Measurements from ENCODE around the gene LNPEP.

LNPEP gene

DNA sequence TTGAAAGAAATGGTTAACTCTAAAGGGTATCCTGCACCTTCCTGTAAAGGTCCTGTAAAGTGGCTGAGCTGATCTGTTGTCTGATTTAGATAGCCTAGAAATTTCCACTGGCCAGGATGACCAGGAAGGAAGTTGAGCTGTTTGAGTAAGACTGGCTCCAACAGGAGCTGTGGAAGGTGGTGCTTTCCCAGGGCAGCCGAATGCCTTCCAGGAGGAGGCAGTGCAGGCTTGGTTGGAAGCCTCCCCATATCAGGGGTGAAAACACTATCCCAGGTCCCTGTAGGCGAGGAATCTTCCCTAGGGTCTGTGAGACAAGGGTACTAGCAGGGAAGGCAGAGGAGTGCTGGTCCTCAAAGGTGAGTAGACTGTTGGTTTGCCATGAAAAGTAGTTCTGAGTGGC, 108.2 kb downstream of the LNPEP start:
- Histone ChIP-seq H3K36me3 (ENCODE audit: insufficient read depth, low read length) (no peaks in the 10 kb centered on the region), H3K9ac (ENCODE audit: low read depth, low read length) (no peak overlapping the region), H3K4me2 (ENCODE audit: low read length) (no peak overlapping the region), H3K27me3 (ENCODE audit: control insufficient read depth, insufficient read depth, low read length) (peaks cover 7% of the 10 kb centered on the region), H3K4me1 (ENCODE audit: control insufficient read depth, insufficient read depth, low read length) (no peaks in the 10 kb centered on the region), H3K4me3 (ENCODE audit: low read length) (no peak overlapping the region), H3K9me3 (replicated peaks; ENCODE audit: low read length) (no peaks in the 10 kb centered on the region)

DNA sequence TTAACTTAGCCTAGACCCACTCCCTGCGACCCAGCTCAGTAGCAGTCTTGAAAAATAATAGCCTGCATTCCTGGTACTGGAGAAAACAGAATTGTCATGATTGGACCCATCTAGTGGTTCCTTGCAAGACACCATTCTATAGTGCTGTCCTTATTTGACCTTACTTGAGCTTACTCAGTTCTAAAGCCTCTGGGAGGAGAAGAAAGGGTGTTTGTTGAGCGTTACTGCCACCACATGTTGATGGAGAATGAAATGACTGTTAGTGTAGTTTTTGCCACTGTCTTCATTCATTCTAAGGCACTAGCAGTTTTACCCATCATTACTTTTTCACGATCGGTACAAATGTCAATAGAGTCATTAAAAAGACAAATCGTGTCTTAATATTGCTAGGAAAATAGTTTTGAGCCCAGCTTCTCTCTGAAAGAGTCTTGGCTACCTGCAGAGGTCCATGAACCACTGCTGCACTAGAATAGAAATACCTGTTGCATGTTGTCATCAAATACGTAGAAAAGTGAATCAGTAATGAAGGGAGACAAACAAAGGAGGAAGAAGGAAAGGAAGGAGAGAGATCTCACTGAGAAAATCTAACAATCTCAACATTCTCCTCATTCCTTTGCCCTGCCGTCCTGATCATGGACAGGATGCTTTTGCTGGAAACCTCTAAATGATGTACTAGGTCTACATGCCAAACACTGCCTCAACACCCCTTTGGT, 110.5 kb downstream of the LNPEP start:
- Histone ChIP-seq H3K27me3 (ENCODE audit: control insufficient read depth, insufficient read depth, low read length) (peaks cover 20% of the 10 kb centered on the region), H3K4me3 (ENCODE audit: low read length) (no peak overlapping the region), H3K9me3 (replicated peaks; ENCODE audit: low read length) (no peaks in the 10 kb centered on the region), H3K4me1 (ENCODE audit: control insufficient read depth, insufficient read depth, low read length) (no peaks in the 10 kb centered on the region), H3K4me2 (ENCODE audit: low read length) (no peak overlapping the region), H3K9ac (ENCODE audit: low read depth, low read length) (no peak overlapping the region), H3K36me3 (ENCODE audit: insufficient read depth, low read length) (no peaks in the 10 kb centered on the region)

DNA sequence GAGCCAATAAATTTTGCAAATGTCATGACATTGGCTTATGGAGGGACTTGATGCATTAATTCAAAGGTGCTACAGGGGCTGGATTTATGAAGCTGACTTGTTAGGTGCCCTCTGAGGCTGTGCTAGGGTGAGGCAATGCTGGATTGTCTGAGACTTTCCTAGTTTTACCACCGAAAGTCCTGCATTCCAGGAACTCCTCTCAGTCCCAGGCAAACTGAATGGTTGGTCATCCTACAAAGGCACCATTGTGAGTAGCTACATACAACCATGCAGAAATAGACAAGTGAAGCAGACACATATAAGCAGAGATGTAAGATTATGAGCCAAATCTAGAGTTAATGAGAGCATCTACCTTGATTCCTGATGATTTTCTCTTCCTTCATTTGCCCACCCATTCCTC, 111.2 kb downstream of the LNPEP start:
- Histone ChIP-seq H3K36me3 (ENCODE audit: insufficient read depth, low read length) (no peaks in the 10 kb centered on the region), H3K4me3 (ENCODE audit: low read length) (no peak overlapping the region), H3K4me1 (ENCODE audit: control insufficient read depth, insufficient read depth, low read length) (no peaks in the 10 kb centered on the region), H3K9ac (ENCODE audit: low read depth, low read length) (no peak overlapping the region), H3K4me2 (ENCODE audit: low read length) (no peak overlapping the region), H3K27me3 (ENCODE audit: control insufficient read depth, insufficient read depth, low read length) (peaks cover 20% of the 10 kb centered on the region), H3K9me3 (replicated peaks; ENCODE audit: low read length) (no peaks in the 10 kb centered on the region)

DNA sequence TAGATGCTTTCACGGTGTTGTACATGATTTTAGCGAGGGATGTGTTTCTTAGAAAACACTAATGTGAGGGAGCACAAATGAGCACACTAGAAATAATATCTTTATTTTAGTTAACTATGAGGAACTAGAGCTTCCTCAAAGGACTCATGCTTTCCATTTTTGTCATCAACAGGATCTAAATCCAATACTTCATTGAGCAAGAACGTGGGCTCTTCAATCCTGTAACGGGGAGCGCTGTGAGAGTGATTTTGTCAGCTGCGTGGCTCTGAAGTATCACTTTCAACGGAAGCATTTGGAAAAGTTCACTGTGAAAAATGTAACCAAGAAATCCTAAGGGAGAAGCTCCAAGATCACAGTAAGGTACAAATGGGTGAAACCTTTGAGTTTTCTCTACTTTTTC, 113.3 kb downstream of the LNPEP start:
- Histone ChIP-seq H3K9me3 (replicated peaks; ENCODE audit: low read length) (no peaks in the 10 kb centered on the region), H3K27me3 (ENCODE audit: control insufficient read depth, insufficient read depth, low read length) (peaks cover 25% of the 10 kb centered on the region), H3K4me2 (ENCODE audit: low read length) (no peak overlapping the region), H3K9ac (ENCODE audit: low read depth, low read length) (no peak overlapping the region), H3K4me1 (ENCODE audit: control insufficient read depth, insufficient read depth, low read length) (no peaks in the 10 kb centered on the region), H3K4me3 (ENCODE audit: low read length) (no peak overlapping the region), H3K36me3 (ENCODE audit: insufficient read depth, low read length) (no peaks in the 10 kb centered on the region)

DNA sequence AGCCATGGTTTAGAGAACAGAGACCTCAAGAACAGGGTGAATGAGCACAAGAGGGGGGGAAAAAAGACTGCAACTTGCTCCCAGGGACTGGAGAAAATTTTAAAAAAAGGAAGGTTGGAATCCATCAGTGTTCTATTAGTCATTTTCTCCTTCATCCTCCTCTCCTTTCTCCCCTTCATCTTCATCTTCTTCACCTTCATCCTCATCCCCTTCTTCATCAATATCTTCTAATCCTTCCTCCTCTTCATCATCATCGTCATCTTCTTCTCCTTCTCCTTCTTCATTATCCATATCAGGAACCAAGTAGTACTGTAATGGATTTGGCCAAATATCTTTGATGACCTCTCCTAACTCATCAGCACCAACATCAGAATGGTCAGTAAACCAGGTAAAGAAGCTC, 120.4 kb downstream of the LNPEP start:
- Histone ChIP-seq H3K27me3 (ENCODE audit: control insufficient read depth, insufficient read depth, low read length) (peaks cover 11% of the 10 kb centered on the region), H3K9me3 (replicated peaks; ENCODE audit: low read length) (no peaks in the 10 kb centered on the region), H3K4me2 (ENCODE audit: low read length) (no peak overlapping the region), H3K4me3 (ENCODE audit: low read length) (no peak overlapping the region), H3K36me3 (ENCODE audit: insufficient read depth, low read length) (no peaks in the 10 kb centered on the region), H3K4me1 (ENCODE audit: control insufficient read depth, insufficient read depth, low read length) (no peaks in the 10 kb centered on the region), H3K9ac (ENCODE audit: low read depth, low read length) (no peak overlapping the region)

DNA sequence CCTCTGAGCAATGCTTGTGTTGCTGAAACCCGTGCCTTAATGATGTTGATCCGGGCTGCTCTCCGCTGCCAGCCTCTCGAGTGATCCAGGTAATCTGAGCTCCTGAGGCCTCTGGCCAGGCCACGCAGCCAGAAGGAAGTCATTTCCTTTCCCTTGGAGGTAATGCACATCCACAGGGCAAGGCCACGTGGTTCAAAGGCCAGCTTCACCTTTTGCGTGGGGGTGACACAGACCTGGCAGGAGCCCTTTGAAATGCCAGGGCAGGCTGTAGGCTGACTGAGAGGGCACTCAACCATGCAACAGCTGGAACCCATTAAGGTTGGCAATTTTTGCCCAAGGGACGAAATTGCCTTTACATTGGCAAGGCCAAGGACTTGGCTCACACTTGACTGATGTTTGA, 126.2 kb downstream of the LNPEP start:
- Histone ChIP-seq H3K27me3 (ENCODE audit: control insufficient read depth, insufficient read depth, low read length) (peaks cover 2% of the 10 kb centered on the region), H3K4me2 (ENCODE audit: low read length) (no peak overlapping the region), H3K36me3 (ENCODE audit: insufficient read depth, low read length) (no peaks in the 10 kb centered on the region), H3K9me3 (replicated peaks; ENCODE audit: low read length) (no peaks in the 10 kb centered on the region), H3K4me1 (ENCODE audit: control insufficient read depth, insufficient read depth, low read length) (no peaks in the 10 kb centered on the region), H3K9ac (ENCODE audit: low read depth, low read length) (no peak overlapping the region), H3K4me3 (ENCODE audit: low read length) (no peak overlapping the region)

DNA sequence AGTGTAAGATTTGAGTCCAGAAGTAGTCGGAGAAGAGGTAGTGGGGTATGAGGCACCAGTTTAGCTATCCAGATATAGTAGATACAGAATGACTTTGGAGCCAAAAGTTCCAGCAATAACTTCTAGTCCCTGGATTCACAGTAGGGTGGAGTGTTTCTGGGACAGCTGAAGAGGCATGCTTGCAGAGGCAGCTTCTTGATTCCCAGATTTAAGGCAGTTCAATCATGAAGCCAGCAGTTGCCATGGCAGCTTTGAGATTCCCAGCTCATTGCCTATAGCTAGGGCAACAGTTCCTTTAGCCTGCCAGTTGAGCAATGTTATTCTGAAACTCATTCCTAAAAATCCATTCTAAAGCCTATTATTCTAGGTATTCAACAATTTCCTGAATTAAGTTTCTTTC, 127.4 kb downstream of the LNPEP start:
- H3K4me3 ChIP-seq (ENCODE audit: low read length), result no peak overlapping the region
- H3K27me3 ChIP-seq (ENCODE audit: control insufficient read depth, insufficient read depth, low read length), result no peaks in the 10 kb centered on the region

DNA sequence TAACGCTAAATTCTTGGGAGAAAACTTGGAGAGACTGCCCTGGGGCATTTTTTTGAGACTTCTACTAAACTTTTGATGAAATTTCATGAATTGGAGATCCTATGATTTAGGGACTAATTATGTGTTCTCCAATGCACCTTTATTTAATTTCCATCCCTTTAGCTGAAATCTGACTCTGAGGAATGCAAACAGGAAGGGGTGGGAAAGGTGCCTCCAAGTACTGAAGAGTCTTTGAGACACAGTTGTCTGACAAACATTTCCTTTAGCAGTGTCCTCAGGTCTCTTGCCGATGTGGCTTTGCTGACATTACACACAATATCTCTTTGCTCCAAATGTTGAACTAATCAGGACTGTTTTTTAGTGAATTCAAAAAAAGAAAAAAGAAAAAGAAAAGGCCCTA, 129.6 kb downstream of the LNPEP start:
- Histone ChIP-seq H3K4me1 (ENCODE audit: control insufficient read depth, insufficient read depth, low read length) (no peaks in the 10 kb centered on the region), H3K9me3 (replicated peaks; ENCODE audit: low read length) (no peaks in the 10 kb centered on the region), H3K27me3 (ENCODE audit: control insufficient read depth, insufficient read depth, low read length) (no peaks in the 10 kb centered on the region), H3K4me3 (ENCODE audit: low read length) (no peak overlapping the region), H3K9ac (ENCODE audit: low read depth, low read length) (no peak overlapping the region), H3K4me2 (ENCODE audit: low read length) (no peak overlapping the region), H3K36me3 (ENCODE audit: insufficient read depth, low read length) (no peaks in the 10 kb centered on the region)

More for the DNA sequence above, 127.4 kb downstream of the LNPEP start:
- H3K4me2 ChIP-seq (ENCODE audit: low read length), result no peak overlapping the region
- no peaks in the 10 kb centered on the region for H3K9me3 ChIP-seq (replicated peaks; ENCODE audit: low read length)
- no peaks in the 10 kb centered on the region for H3K4me1 ChIP-seq (ENCODE audit: control insufficient read depth, insufficient read depth, low read length)
- H3K36me3 ChIP-seq (ENCODE audit: insufficient read depth, low read length), result no peaks in the 10 kb centered on the region
- H3K9ac ChIP-seq (ENCODE audit: low read depth, low read length), result no peak overlapping the region

DNA sequence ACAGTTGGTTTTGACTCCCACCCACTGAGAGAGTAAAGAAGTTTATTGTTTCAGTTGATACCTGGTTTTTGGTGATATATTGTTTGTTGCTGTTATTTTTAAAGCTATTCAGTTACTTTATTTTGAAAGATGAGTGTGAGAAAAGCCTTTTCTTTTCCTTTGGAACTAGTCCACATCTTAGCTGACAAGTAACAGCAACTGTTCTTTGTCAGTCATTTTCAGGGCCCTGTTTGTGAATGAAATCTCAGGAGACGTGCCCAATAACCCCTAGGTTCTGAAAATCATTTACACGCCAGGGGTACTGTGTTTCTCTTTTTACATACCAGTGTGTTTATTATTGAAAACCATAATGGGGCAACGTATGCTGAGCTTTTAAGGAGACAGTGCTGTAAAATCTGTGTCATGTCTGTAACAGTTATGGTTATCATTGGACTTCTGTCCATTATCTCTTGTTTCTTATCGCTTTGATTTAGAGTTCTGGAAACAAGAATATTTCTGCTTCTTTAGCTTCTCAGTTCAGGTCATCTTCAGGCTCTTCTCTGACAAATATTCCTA, 131.5 kb downstream of the LNPEP start:
- Histone ChIP-seq H3K4me1 (ENCODE audit: control insufficient read depth, insufficient read depth, low read length) (peaks cover 5% of the 10 kb centered on the region), H3K9ac (ENCODE audit: low read depth, low read length) (no peak overlapping the region), H3K27me3 (ENCODE audit: control insufficient read depth, insufficient read depth, low read length) (no peaks in the 10 kb centered on the region), H3K4me2 (ENCODE audit: low read length) (no peak overlapping the region), H3K36me3 (ENCODE audit: insufficient read depth, low read length) (no peaks in the 10 kb centered on the region), H3K9me3 (replicated peaks; ENCODE audit: low read length) (no peaks in the 10 kb centered on the region), H3K4me3 (ENCODE audit: low read length) (no peak overlapping the region)

DNA sequence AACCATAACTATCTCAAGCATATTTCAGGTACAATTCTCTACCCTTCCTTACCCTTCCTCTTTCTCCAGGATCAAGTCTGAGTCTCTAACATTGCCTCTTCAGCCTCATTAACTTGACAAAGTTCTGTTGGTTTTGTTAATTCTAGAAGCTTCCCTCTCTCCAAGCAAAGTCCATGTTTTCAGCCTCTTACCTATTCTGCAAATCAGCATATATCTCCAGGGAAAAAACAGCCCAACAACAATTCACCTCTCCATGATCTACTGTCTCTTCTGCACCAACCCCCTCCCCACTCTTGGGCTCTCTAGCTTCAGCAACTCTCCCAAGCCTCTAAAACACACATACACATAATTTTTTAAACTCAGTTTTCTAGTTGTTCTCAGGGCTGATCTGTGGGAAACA, 134.4 kb downstream of the LNPEP start:
- Histone ChIP-seq H3K9me3 (replicated peaks; ENCODE audit: low read length) (no peaks in the 10 kb centered on the region), H3K36me3 (ENCODE audit: insufficient read depth, low read length) (no peaks in the 10 kb centered on the region), H3K4me2 (ENCODE audit: low read length) (no peak overlapping the region), H3K9ac (ENCODE audit: low read depth, low read length) (no peak overlapping the region), H3K4me3 (ENCODE audit: low read length) (no peak overlapping the region), H3K27me3 (ENCODE audit: control insufficient read depth, insufficient read depth, low read length) (no peaks in the 10 kb centered on the region), H3K4me1 (ENCODE audit: control insufficient read depth, insufficient read depth, low read length) (peaks cover 5% of the 10 kb centered on the region)

DNA sequence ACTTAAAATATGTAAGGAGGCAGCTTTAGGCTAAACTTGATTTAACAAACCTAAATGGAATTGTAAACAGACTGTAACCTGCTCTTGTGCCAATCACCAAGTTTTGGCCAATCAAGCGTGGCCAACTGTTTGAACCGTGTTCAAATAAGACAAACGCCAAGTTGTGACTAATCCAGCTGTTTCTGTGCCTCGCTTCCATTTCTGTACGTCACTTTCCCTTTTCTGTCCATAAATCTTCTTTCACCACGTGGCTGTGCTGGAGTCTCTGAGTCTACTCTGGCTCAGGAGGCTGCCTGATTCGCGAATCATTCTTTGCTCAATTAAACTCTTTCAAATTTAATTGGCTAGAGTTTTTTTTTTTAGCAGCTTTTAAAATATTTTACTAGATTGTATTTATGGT, 135.2 kb downstream of the LNPEP start:
- no peak overlapping the region for H3K9ac ChIP-seq (ENCODE audit: low read depth, low read length)
- H3K9me3 ChIP-seq (replicated peaks; ENCODE audit: low read length), result no peaks in the 10 kb centered on the region
- H3K4me1 ChIP-seq (ENCODE audit: control insufficient read depth, insufficient read depth, low read length), result peaks cover 5% of the 10 kb centered on the region
- H3K27me3 ChIP-seq (ENCODE audit: control insufficient read depth, insufficient read depth, low read length), result no peaks in the 10 kb centered on the region
- peak overlapping the region; percentile 39 for H3K4me2 ChIP-seq (ENCODE audit: low read length)
- H3K4me3 ChIP-seq (ENCODE audit: low read length), result no peak overlapping the region
- no peaks in the 10 kb centered on the region for H3K36me3 ChIP-seq (ENCODE audit: insufficient read depth, low read length)

DNA sequence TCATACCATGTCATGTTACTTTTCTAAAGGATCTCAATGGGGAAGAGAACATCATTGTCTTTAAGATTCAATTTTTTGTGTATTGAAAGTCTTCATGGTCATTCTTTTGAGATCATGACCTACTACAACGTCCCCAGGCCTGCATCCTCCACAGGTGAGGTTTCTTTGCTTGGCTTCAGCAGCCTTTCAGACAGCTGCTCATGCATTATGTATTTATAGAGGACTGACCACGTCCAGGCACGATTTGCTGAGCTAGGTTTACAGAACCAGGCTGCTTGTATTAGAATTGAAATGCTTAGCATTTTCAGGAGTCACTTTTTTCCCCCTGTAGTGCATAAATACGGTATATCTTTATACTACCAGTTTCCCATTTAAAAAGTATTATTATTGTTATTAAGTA, 136.1 kb downstream of the LNPEP start:
- H3K9me3 ChIP-seq (replicated peaks; ENCODE audit: low read length), result no peaks in the 10 kb centered on the region
- no peaks in the 10 kb centered on the region for H3K27me3 ChIP-seq (ENCODE audit: control insufficient read depth, insufficient read depth, low read length)
- no peak overlapping the region for H3K9ac ChIP-seq (ENCODE audit: low read depth, low read length)
- H3K4me2 ChIP-seq (ENCODE audit: low read length), result no peak overlapping the region
- no peaks in the 10 kb centered on the region for H3K36me3 ChIP-seq (ENCODE audit: insufficient read depth, low read length)
- peaks cover 5% of the 10 kb centered on the region for H3K4me1 ChIP-seq (ENCODE audit: control insufficient read depth, insufficient read depth, low read length)
- no peak overlapping the region for H3K4me3 ChIP-seq (ENCODE audit: low read length)

All from skeletal muscle satellite cell (primary cell).